Middle frontal gyrus (tissue), 1 donor: ENCODE data around the gene FA2H.
A peak's percentile ranks its signal among the peaks of the same experiment; 100 is the strongest.
"Not testable (repeated sequence)": the region's sequence is repeated elsewhere in the genome, so short reads cannot be mapped to it uniquely, and the experiment has no call there.

Experiments used
- DNase-seq: peaks from one replicate; pipeline ENCODE4 v3.0.0-alpha.2; 2015; ENCODE audit warnings: low spot score; ENCODE audit errors: extremely low spot score

FA2H gene

GRCh38 chr16:74725651-74726455 lies 48.8 kb downstream of the FA2H start:
- DNase-seq: no peak

DNA sequence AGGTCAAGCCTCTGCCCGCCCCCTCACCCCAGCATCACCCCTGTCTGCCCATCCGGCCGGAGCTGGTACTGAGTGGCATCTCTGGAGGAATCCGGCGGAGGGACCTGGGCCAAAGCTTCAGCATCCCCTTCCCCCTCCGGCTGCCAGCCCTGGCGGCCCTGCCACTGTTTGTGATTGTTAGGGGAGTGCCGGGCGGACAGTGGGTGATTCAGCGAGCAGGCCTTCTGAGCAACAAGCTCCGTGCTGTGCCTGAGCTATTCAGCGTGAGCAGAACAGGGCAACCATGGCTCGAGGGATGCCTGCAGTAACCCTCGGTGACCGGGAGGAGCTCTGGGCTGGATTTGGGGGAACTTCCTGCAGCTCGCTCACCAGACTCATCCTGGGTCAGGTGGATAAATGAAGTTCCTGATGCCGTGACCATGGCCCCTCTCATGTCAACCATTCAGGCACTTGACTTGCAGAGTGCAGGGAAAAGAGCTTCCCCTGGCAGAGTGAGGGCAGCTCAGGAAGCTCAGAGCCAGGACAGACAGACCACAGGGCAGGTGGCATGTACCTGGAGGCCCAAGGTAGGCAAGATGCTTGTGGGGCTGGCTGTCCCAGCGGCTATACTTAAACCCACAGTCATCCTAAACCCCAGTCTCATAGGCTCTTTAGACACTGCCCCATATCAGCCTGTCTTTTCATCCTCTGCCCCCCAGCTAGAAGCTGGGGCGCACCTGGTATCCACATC lies 49.6 kb downstream of the FA2H start:
- DNase-seq: peak; percentile 74

DNA sequence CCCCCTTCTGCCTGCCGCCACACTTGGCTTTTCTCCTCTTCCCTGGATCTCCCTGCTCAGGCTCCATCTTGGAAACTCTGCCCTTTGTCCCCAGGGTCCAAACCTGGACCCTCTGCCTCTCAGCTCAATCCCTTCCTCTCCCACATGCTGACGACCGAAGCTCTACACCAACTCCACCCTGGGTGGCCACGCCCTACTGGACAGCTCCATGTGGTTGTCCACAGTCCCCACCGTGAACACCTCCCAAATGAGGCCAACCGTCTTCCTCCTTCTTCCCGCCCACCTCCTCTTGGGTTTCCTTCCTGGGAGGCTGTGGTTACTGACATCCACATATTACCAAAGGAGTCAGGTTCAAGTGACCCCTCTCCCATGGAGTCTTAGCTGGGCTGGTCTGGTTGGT lies 51.4 kb downstream of the FA2H start:
- no peak for DNase-seq

DNA sequence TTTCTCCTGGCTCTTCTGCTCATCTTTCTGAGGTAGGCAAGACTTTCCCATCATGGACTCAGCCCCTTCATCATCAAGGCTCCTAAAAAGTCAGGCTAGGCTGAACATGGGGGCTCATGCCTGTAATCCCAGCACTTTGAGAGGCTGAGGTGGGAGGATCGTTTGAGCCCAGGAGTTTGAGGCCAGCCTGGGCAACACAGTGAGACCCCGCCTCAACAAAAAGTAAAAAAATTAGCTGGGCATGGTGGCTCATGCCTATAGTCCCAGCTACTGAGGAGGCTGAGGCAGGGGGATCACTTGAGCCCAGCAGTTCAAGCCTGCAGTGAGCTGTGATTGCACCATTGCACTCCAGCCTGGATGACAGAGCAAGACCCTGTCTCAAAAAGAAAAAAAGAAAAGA lies 52.5 kb downstream of the FA2H start:
- not testable (repeated sequence) for DNase-seq

GRCh38 chr16:74721716-74722115 lies 52.9 kb downstream of the FA2H start:
- no peak for DNase-seq

DNA sequence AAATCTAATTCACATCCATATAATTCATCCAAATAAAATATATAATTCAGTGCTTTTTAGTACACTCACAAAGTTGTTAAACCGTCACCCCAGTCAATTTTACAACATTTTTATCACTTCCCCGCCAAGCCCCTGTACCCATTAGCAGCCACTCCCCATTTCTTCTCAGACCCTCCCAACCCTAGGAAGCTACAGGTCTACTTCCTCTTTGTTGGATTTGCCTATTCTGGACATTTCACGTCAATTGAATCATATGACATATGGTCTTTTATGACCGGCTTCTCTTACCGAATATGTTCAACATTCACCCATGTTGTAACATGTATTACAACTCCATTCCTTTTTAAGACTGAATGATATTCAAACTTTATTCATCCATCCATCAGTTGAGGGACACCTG lies 54.0 kb downstream of the FA2H start:
- DNase-seq: no peak

- no peak for DNase-seq
These were observed 55.6 kb downstream of the FA2H start for GRCh38 chr16:74718741-74719610.

DNA sequence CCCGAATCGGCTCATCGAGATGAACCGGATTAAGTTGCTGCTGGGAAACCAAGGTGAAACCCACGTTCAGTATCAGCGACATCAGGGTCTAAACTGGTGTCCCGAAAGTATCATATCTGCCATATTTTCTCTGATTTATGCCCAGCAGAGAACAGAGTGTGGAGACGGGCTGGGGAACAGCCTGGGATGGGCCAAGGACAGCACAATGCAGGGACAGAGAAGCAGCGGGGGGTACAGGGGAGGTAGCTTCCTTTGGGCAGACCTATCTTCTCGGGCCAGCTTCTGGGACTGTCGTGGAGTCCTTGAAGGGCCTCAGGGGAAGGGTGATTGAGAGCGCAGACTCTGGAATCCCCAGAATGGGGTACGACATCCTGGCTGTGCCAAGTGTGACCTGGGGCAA lies 56.5 kb downstream of the FA2H start:
- DNase-seq: no peak

GRCh38 chr16:74717367-74717766 lies 57.3 kb downstream of the FA2H start:
- DNase-seq: no peak

- DNase-seq: no peak
These were observed 58.3 kb downstream of the FA2H start for GRCh38 chr16:74716355-74716754.

GRCh38 chr16:74713876-74714275 lies 60.7 kb downstream of the FA2H start:
- no peak for DNase-seq

GRCh38 chr16:74713325-74713724 lies 61.3 kb downstream of the FA2H start:
- DNase-seq: no peak

DNA sequence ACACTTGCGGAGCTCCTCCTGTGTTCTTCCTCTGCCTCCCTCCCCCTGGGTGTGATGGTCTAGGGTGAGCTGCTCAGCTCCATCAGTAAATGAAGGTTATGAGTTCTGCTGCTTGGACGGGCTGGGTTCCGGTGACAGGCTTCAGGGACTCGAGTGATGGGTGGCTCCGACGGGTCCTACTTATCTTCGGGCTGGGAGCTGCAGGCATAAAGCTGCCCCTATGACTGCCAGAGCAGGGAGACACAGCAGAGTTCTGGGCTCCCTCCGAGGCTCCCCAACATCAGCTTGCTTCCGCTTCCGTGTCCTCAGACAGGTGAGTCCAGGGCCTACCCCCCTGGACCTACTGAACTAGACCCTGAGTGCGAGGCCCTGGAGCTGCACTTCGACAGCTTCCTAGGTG lies 62.7 kb downstream of the FA2H start:
- no peak for DNase-seq

GRCh38 chr16:74710401-74710800 lies 64.2 kb downstream of the FA2H start:
- DNase-seq: no peak

- DNase-seq: peak; percentile 85
These were observed 65.2 kb downstream of the FA2H start for GRCh38 chr16:74709441-74709877.

GRCh38 chr16:74700438-74701225 lies 74.0 kb downstream of the FA2H start, which contains the start of gene MLKL:
MLKL (minus strand) TSS chr16:74700862; CDS start chr16:74695757, 5,105 bp downstream.
- no peak for DNase-seq

DNA sequence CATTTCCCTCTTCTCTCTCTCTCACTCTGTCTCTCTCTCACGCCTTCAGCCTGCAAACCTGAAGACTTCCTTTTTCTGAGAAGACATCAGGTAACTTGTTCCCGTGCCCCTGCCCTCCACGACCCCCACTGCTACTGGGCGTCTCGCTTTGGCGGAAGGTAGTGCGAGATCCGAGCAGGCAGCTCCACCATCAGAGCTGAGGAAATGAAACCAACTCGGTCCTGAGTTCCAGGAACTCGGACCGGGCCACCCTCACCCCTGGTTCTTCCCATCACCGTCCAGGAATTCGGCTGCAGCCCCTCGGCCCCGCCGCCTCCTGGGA lies 74.5 kb downstream of the FA2H start:
- no peak for DNase-seq

- no peak for DNase-seq
These were observed 75.0 kb downstream of the FA2H start for GRCh38 chr16:74699666-74700065.

GRCh38 chr16:74698222-74698621 lies 76.4 kb downstream of the FA2H start:
- DNase-seq: no peak

DNA sequence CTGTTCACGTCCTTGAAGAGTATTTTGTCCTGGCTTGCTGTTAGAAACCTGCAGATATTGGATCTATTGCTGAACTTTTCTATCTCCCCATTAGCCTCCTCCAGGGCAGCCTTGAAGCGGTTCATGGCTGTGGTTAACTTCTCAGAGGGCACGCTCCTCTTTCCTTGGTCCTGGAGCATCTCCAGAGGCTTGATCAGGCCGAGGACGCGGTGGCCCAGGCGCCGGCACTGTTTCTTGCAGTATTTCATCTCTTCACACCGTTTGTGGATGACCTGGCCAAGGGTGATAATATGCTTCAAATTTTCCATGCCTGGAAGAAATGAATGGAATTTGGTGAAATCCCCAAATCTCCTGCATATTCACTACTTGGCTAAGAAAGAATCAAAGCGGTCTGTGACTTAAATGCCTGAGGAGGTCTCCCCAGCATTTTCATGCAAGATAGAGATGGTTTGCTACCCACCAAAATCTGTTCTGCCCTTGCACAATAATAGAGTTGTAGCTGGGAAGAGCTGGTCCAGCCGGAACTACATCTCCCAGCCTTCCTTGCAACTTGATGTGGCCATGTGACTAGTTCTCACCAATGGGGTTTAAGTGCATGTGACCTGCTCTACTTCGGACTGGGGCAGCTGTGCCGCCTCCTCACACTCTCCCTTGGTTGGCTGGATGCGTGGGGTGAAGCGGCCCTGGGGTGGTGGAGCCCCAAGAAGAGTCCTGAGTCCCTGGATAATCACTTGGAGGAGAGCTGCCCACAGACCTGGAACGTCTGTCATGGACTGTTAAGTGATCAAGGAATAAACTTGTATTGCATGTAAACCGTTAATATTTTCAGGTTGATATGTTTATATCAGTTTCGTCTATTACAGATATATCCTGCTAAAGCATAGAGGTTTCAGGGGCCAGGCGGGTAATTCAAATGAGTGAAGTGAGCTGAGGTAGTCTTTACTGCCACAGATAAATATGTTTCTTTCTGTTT lies 78.9 kb downstream of the FA2H start:
- peak; percentile 71 for DNase-seq
